Measurements from ENCODE around the gene SIGMAR1. TPM values are rescaled to one million over a fixed set of nuclear protein-coding genes. Genes with fewer than 3 reads are reported as not detected.

SIGMAR1 gene
- total and polyA plus RNA-seq, 2 experiments from 2014 or later = 126 to 240 TPM

- H3K79me2 ChIP-seq = peaks cover 15% of the 10 kb centered on the region
- peaks cover 5% of the 10 kb centered on the region for H3K4me1 ChIP-seq (ENCODE audit: insufficient read depth)
- no peak overlapping the region for H3K4me3 ChIP-seq
- 96% methylated on average over 5 of the region's 5 CpGs for WGBS (ENCODE audit: low lambda C conversion rate, missing lambda C conversion rate)
- H3K4me2 ChIP-seq = no peak overlapping the region
- no peaks in the 10 kb centered on the region for H3K27me3 ChIP-seq
- no peak for DNase-seq (ENCODE audit: low spot score)
- no peaks in the 10 kb centered on the region for H3K36me3 ChIP-seq (replicated peaks; ENCODE audit: insufficient read depth, low read depth)
- TF ChIP-seq CTCF (IDR thresholded peaks at IDR 0.05; ENCODE audit: poor library complexity) (no peak), EZH2 (IDR thresholded peaks at IDR 0.05; ENCODE audit: borderline replicate concordance) (no peak), EZH2phosphoT487 (IDR thresholded peaks at IDR 0.05; ENCODE audit: low read depth, severe bottlenecking, unreplicated experiment) (no peak)
- no peaks in the 10 kb centered on the region for H4K20me1 ChIP-seq (ENCODE audit: insufficient read depth, poor library complexity, severe bottlenecking)
- H2AFZ ChIP-seq = no peak overlapping the region
- H3K27ac ChIP-seq = no peak overlapping the region
- H3K9me3 ChIP-seq (ENCODE audit: low read depth) = no peaks in the 10 kb centered on the region
- H3K9me2 ChIP-seq (replicated peaks; ENCODE audit: insufficient read depth) = no peaks in the 10 kb centered on the region
Observed at GRCh38 chr9:34669809-34670562, 32.4 kb upstream of the SIGMAR1 start.

GRCh38 chr9:34665381-34666250 is 28.0 kb upstream of the SIGMAR1 start:
- Histone ChIP-seq H3K9me3 (ENCODE audit: low read depth) (no peaks in the 10 kb centered on the region), H3K27me3 (no peaks in the 10 kb centered on the region), H3K79me2 (peaks cover 15% of the 10 kb centered on the region), H3K4me3 (peak overlapping the region; percentile 69), H2AFZ (peak overlapping the region; percentile 92), H3K9me2 (replicated peaks; ENCODE audit: insufficient read depth) (no peaks in the 10 kb centered on the region), H3K36me3 (replicated peaks; ENCODE audit: insufficient read depth, low read depth) (no peaks in the 10 kb centered on the region), H3K4me1 (ENCODE audit: insufficient read depth) (peaks cover 15% of the 10 kb centered on the region), H3K4me2 (peak overlapping the region; percentile 85), H4K20me1 (ENCODE audit: insufficient read depth, poor library complexity, severe bottlenecking) (no peaks in the 10 kb centered on the region), H3K27ac (peak overlapping the region; percentile 99)
- DNase-seq (ENCODE audit: low spot score) = peak; percentile 99
- 0% methylated on average over 18 of the region's 55 CpGs for WGBS (ENCODE audit: low lambda C conversion rate, missing lambda C conversion rate)
- TF ChIP-seq CTCF (IDR thresholded peaks at IDR 0.05; ENCODE audit: poor library complexity) (no peak), EZH2 (IDR thresholded peaks at IDR 0.05; ENCODE audit: borderline replicate concordance) (no peak), EZH2phosphoT487 (IDR thresholded peaks at IDR 0.05; ENCODE audit: low read depth, severe bottlenecking, unreplicated experiment) (no peak)

GRCh38 chr9:34665067-34665380 is 27.4 kb upstream of the SIGMAR1 start:
- Histone ChIP-seq H3K27ac (peak overlapping the region; percentile 99), H3K4me3 (peak overlapping the region; percentile 76), H3K79me2 (peaks cover 15% of the 10 kb centered on the region), H4K20me1 (ENCODE audit: insufficient read depth, poor library complexity, severe bottlenecking) (no peaks in the 10 kb centered on the region), H2AFZ (peak overlapping the region; percentile 74), H3K36me3 (replicated peaks; ENCODE audit: insufficient read depth, low read depth) (no peaks in the 10 kb centered on the region), H3K9me3 (ENCODE audit: low read depth) (no peaks in the 10 kb centered on the region), H3K9me2 (replicated peaks; ENCODE audit: insufficient read depth) (no peaks in the 10 kb centered on the region), H3K4me1 (ENCODE audit: insufficient read depth) (peaks cover 15% of the 10 kb centered on the region), H3K4me2 (peak overlapping the region; percentile 85), H3K27me3 (no peaks in the 10 kb centered on the region)
- no peak for DNase-seq (ENCODE audit: low spot score)
- 1% methylated on average over 24 of the region's 26 CpGs for WGBS (ENCODE audit: low lambda C conversion rate, missing lambda C conversion rate)
- no peak for TF ChIP-seq EZH2 (IDR thresholded peaks at IDR 0.05; ENCODE audit: borderline replicate concordance)
- TF ChIP-seq CTCF (IDR thresholded peaks at IDR 0.05; ENCODE audit: poor library complexity) = no peak
- TF ChIP-seq EZH2phosphoT487 (IDR thresholded peaks at IDR 0.05; ENCODE audit: low read depth, severe bottlenecking, unreplicated experiment) = no peak
